Left lung (tissue), 14 donors: ENCODE results near the gene AP3B2. TPM values are rescaled to one million over a fixed set of nuclear protein-coding genes. Genes with fewer than 3 reads are reported as not detected.

ENCODE experiments used
- ATAC-seq: fragments of 200-7000 bp; cut with Tn5 transposase; one replicate; pipeline ENCODE4 v1.9.1; 2020; ENCODE audit warnings: moderate library complexity
- DNase-seq, 4 donors: peaks; one replicate each; pipeline ENCODE4 v3.0.0-alpha.2; 2013 to 2020
- H3K27ac ChIP-seq, 2 donors: fragments of 200-600 bp; sonication (generic) in 1 of 2; one replicate each; pipeline versions ENCODE4 v1.5.0 to v1.8.0; 2020 to 2021
- H3K27me3 ChIP-seq, 2 donors: fragments of 200-600 bp; sonication (generic) in 1 of 2; one replicate each; pipeline versions ENCODE4 v1.5.0 to v1.8.0; 2020 to 2021
- H3K36me3 ChIP-seq, 2 donors: fragments of 200-600 bp; sonication (generic) in 1 of 2; one replicate each; pipeline versions ENCODE4 v1.5.0 to v1.8.0; 2020 to 2021
- H3K4me1 ChIP-seq, 2 donors: fragments of 200-600 bp; one replicate each; pipeline ENCODE4 v1.8.0; 2021
- H3K4me3 ChIP-seq, 2 donors: fragments of 200-600 bp; sonication (generic) in 1 of 2; one replicate each; pipeline versions ENCODE4 v1.5.0 to v1.8.0; 2020 to 2021; ENCODE audit warnings: mild to moderate bottlenecking in 1 of 2
- H3K9me3 ChIP-seq, 2 donors: fragments of 200-600 bp; sonication (generic) in 1 of 2; one replicate each; pipeline versions ENCODE4 v1.5.0 to v1.8.0; 2020 to 2021
- CTCF ChIP-seq, 2 donors: fragments of 200-600 bp; sonication (generic) in 1 of 2; IDR thresholded peaks; one replicate each; pipeline versions ENCODE4 v1.5.0 to v1.8.0; 2021; ENCODE audit warnings: antibody characterized with exemption in 2 of 2
- intact Hi-C, 2 donors: fragments of 100-400 bp; cut with DNase I; formaldehyde crosslinking; loops; one replicate each; pipeline versions ENCODE4 v1.11.2 to v1.14.2; 2022
- long read RNA-seq, 12 donors: library from polyadenylated mRNA in 2 of 12; unstranded in 2 of 12; transcript quantifications; one replicate each; pipeline ENCODE4 v2.0.0 and lab custom pipeline, GENCODE V29; 2019 to 2026
- polyA plus RNA-seq, 6 donors: library from polyadenylated mRNA; unstranded; fragments of 120-200 nt; gene quantifications; one replicate each; pipeline ENCODE4 v1.2.1, GENCODE V29; 2013; ENCODE audit not compliant: insufficient read length in 6 of 6
- total RNA-seq, 2 donors: library from RNA; stranded (reverse); fragmentation: NEBNext Ultra II Directional; extraction: Animal tissue kit (Norgen Biotek cat#: 25700); gene quantifications; one replicate each; pipeline ENCODE4 v1.2.1, GENCODE V29; 2021
- donor health status: DM: no; HTN: yes; CAD: no.
- donor health status: DM: no; HTN: no; CAD: no.

The AP3B2 gene
- total RNA-seq (1 to 10 TPM in 1 of 2 donors, under 1 TPM in 1; 0.82 to 1.6 TPM), polyA plus RNA-seq (1 to 10 TPM; 1.5 to 3.0 (median 2.4) TPM)
- long read RNA-seq, donor 1 = 0 reads
- long read RNA-seq, donor 2 = 0 reads
- long read RNA-seq, donor 3 = 0 reads
- long read RNA-seq, donor 4 = 0 reads
- long read RNA-seq, donor 5 = 0 reads
- long read RNA-seq, donor 6 = 0 reads
- long read RNA-seq, donor 7 = 0 reads
- long read RNA-seq, donor 8 = 0 reads
- long read RNA-seq, donor 9 = 0 reads
- long read RNA-seq, donor 10 = 0 reads
- long read RNA-seq, donor 11 = 0 reads
- long read RNA-seq, donor 12 = 0 reads

GRCh38 chr15:82709421-82710207, at the start of gene AP3B2:
Gene AP3B2 (minus strand): TSS chr15:82709875. CDS start chr15:82709706, 169 bp downstream.
- H3K27ac ChIP-seq = no peak within 1 kb of the TSS
- intact Hi-C loops = no loop called here

GRCh38 chr15:82751308-82751707, 41.6 kb upstream of the AP3B2 start:
- DNase-seq (no peak), ATAC-seq (no peak)
- Histone ChIP-seq H3K9me3 (no peaks in the 10 kb centered on the region), H3K4me3 (peak overlapping the region; percentile 59 to 74), H3K4me1 (peaks cover 9 to 33% of the 10 kb centered on the region in 2 donors), H3K27ac (peak overlapping the region in 1 of 2 donors; percentile 85), H3K36me3 (peaks cover 0 to 27% of the 10 kb centered on the region in 2 donors), H3K27me3 (no peaks in the 10 kb centered on the region)
- intact Hi-C loops = no loop called here
- TF ChIP-seq CTCF (IDR thresholded peaks at IDR 0.05) = no peak

More at GRCh38 chr15:82709421-82710207, at the start of gene AP3B2:
- H3K36me3 ChIP-seq = no peaks in the 10 kb centered on the region
- H3K9me3 ChIP-seq = no peaks in the 10 kb centered on the region
- ATAC-seq (peak; percentile 99), DNase-seq (peak; percentile 51 to 93 (median 72))
- H3K4me1 ChIP-seq = peaks cover 3 to 16% of the 10 kb centered on the region in 2 donors
- peaks cover 0 to 66% of the 10 kb centered on the region in 2 donors for H3K27me3 ChIP-seq
- TF ChIP-seq CTCF (IDR thresholded peaks at IDR 0.05) = no peak
- peak within 1 kb of the TSS; percentile 59 to 73 for H3K4me3 ChIP-seq

- peaks cover 0 to 22% of the 10 kb centered on the region in 2 donors for H3K36me3 ChIP-seq
- intact Hi-C loops = no loop called here
- DNase-seq = no peak
Observed at GRCh38 chr15:82750831-82751180, 41.1 kb upstream of the AP3B2 start.

GRCh38 chr15:82749951-82750830, 40.5 kb upstream of the AP3B2 start:
- TF ChIP-seq CTCF (IDR thresholded peaks at IDR 0.05) = no peak
- Histone ChIP-seq H3K4me1 (peaks cover 9 to 33% of the 10 kb centered on the region in 2 donors), H3K36me3 (peaks cover 0 to 16% of the 10 kb centered on the region in 2 donors), H3K27ac (peak overlapping the region; percentile 85 to 92), H3K9me3 (no peaks in the 10 kb centered on the region), H3K27me3 (no peaks in the 10 kb centered on the region), H3K4me3 (peak overlapping the region; percentile 59 to 74)
- DNase-seq (peak; percentile 90 to 96 (median 94)), ATAC-seq (peak; percentile 99)
- intact Hi-C loops = no loop called here

More at GRCh38 chr15:82750831-82751180, 41.1 kb upstream of the AP3B2 start:
- peak overlapping the region; percentile 85 to 92 for H3K27ac ChIP-seq
- peak; percentile 40 for ATAC-seq
- peaks cover 9 to 33% of the 10 kb centered on the region in 2 donors for H3K4me1 ChIP-seq
- H3K9me3 ChIP-seq = no peaks in the 10 kb centered on the region
- no peak for TF ChIP-seq CTCF (IDR thresholded peaks at IDR 0.05)
- no peaks in the 10 kb centered on the region for H3K27me3 ChIP-seq
- peak overlapping the region; percentile 59 to 74 for H3K4me3 ChIP-seq
